HepG2 (cell line): Measurements from ENCODE around the gene CDC37L1. TPM values are rescaled to one million over a fixed set of nuclear protein-coding genes. Genes with fewer than 3 reads are reported as not detected.

Experiments
- ATAC-seq: fragments of 200-7000 bp; cut with Tn5 transposase; 3 replicates; pipeline ENCODE4 v1.9.1; 2020; ENCODE audit warnings: mild to moderate bottlenecking, moderate library complexity
- BruUV-seq: library from RNA; stranded (reverse); fragments of 400-500 nt; replicated peaks from 2 replicates; lab custom pipeline; 2021; lab: Mats Ljungman, UMichigan
- CTCF ChIA-PET: fragments of 300-600 bp; formaldehyde crosslinking; extraction: SDS; loops from one replicate; lab custom pipeline; 2021; ENCODE audit warnings: low total read pairs, inconsistent platforms, low intra/inter-chr PET ratio; lab: Yijun Ruan, JAX
- POLR2A ChIA-PET: fragments of 350-600 bp; sonication (Branson Sonifier 250); formaldehyde crosslinking; loops from one replicate; lab custom pipeline; 2020; ENCODE audit warnings: antibody characterized with exemption, inconsistent platforms; lab: Yijun Ruan, JAX
- DNase-seq: peaks from one replicate; pipeline ENCODE4 v3.0.0-alpha.2; 2015; ENCODE audit warnings: low spot score
- FAIRE-seq: peaks from 3 replicates; lab custom pipeline; 2011; peaks lifted over from hg19 to GRCh38; lab: Jason Lieb, UNC
- H2AFZ ChIP-seq: one replicate; pipeline ENCODE4 v1.6.1; 2011; ENCODE audit warnings: low read length, inconsistent platforms
- H3K27ac ChIP-seq: fragments of 300-600 bp; 3 replicates; pipeline ENCODE4 v1.8.0; 2011; ENCODE audit warnings: mixed run types, mild to moderate bottlenecking, mixed read lengths, low read length, inconsistent platforms; ENCODE audit not compliant: insufficient read depth; ENCODE audit errors: extremely low read length
- H3K27me3 ChIP-seq, 2 experiments: fragments of 200-600 bp in 1 of 2; 2 replicates in 1 of 2; 3 replicates in 1 of 2; pipeline versions ENCODE4 v1.6.0 to v1.8.0; 2011; ENCODE audit warnings: low read length in 2 of 2, mild to moderate bottlenecking in 2 of 2, moderate library complexity in 2 of 2, inconsistent platforms in 1 of 2; ENCODE audit not compliant: insufficient read depth in 2 of 2, control insufficient read depth in 1 of 2
- H3K36me3 ChIP-seq, 2 experiments: fragments of 200-600 bp in 1 of 2; replicated peaks in 1 of 2; 2 replicates in 1 of 2; 3 replicates in 1 of 2; pipeline versions ENCODE4 v1.5.1 to v1.8.0; 2011; ENCODE audit warnings: low read length in 2 of 2, inconsistent platforms in 1 of 2; ENCODE audit not compliant: insufficient read depth in 2 of 2, control insufficient read depth in 1 of 2
- H3K4me1 ChIP-seq: 2 replicates; pipeline ENCODE4 v1.5.1; 2012; ENCODE audit warnings: low read length, inconsistent platforms; ENCODE audit not compliant: insufficient read depth
- H3K4me2 ChIP-seq: 2 replicates; pipeline ENCODE4 v1.6.0; 2011; ENCODE audit warnings: low read depth, low read length, inconsistent platforms
- H3K4me3 ChIP-seq, 3 experiments: fragments of 200-600 bp in 1 of 3; sonication (generic), shearing (Covaris generic) in 1 of 3; replicated peaks in 1 of 3; 2 replicates each; pipeline ENCODE4 v1.5.1; 2011 to 2016; ENCODE audit warnings: low read length in 3 of 3, inconsistent platforms in 2 of 3, low read depth in 2 of 3, mild to moderate bottlenecking in 2 of 3, control low read depth in 1 of 3, mixed read lengths in 1 of 3; ENCODE audit not compliant: insufficient read depth in 1 of 3
- H3K79me2 ChIP-seq: one replicate; pipeline ENCODE4 v1.6.1; 2011; ENCODE audit warnings: low read length, inconsistent platforms; ENCODE audit not compliant: insufficient read depth
- H3K9ac ChIP-seq: 2 replicates; pipeline ENCODE4 v1.6.0; 2011; ENCODE audit warnings: mild to moderate bottlenecking, low read depth, low read length, inconsistent platforms; ENCODE audit not compliant: insufficient read depth
- H3K9me3 ChIP-seq: 2 replicates; pipeline ENCODE4 v1.5.1; 2012; ENCODE audit warnings: mild to moderate bottlenecking, low read length
- H4K20me1 ChIP-seq: 2 replicates; pipeline ENCODE4 v1.6.0; 2011; ENCODE audit warnings: inconsistent platforms, mild to moderate bottlenecking, low read length, moderate library complexity; ENCODE audit not compliant: insufficient read depth
- EP300 ChIP-seq, 3 experiments: sonication (generic) in 1 of 3; formaldehyde crosslinking in 1 of 3; IDR thresholded peaks; 2 replicates each; pipeline versions ENCODE4 v1.5.1 to v1.6.1; 2011 to 2020; ENCODE audit warnings: low read depth in 2 of 3, low read length in 2 of 3, borderline replicate concordance in 1 of 3, improper control_type of control experiment in 1 of 3, mild to moderate bottlenecking in 1 of 3, missing genetic modification reagents in 1 of 3, moderate library complexity in 1 of 3
- FOXK1 ChIP-seq: sonication (generic); formaldehyde crosslinking; IDR thresholded peaks from 2 replicates; pipeline ENCODE4 v1.4.0; 2020; ENCODE audit warnings: low read depth, missing genetic modification reagents, borderline replicate concordance
- MIXL1 ChIP-seq: IDR thresholded peaks from 2 replicates; pipeline ENCODE4 v1.6.1; 2016
- MXD4 ChIP-seq: IDR thresholded peaks from 2 replicates; pipeline ENCODE4 v1.6.1; 2016; ENCODE audit warnings: mild to moderate bottlenecking, missing biosample characterization, missing genetic modification reagents
- NR1H2 ChIP-seq: sonication (generic); formaldehyde crosslinking; IDR thresholded peaks from 2 replicates; pipeline ENCODE4 v1.8.1; 2022; ENCODE audit warnings: low read depth, missing genetic modification reagents, borderline replicate concordance
- RBFOX2 ChIP-seq: fragments of 200-400 bp; formaldehyde crosslinking; IDR thresholded peaks from 2 replicates; pipeline ENCODE4 v1.6.1; 2017; ENCODE audit warnings: low read depth, mild to moderate bottlenecking, low read length
- SMAD9 ChIP-seq: sonication (generic); formaldehyde crosslinking; IDR thresholded peaks from 2 replicates; pipeline ENCODE4 v1.5.1; 2020; ENCODE audit warnings: mild to moderate bottlenecking, missing genetic modification reagents
- ZMYM2 ChIP-seq: sonication (generic); formaldehyde crosslinking; IDR thresholded peaks from 2 replicates; pipeline ENCODE4 v1.8.0; 2022; ENCODE audit warnings: mild to moderate bottlenecking, missing genetic modification reagents
- ZNF224 ChIP-seq: sonication (generic); formaldehyde crosslinking; IDR thresholded peaks from 2 replicates; pipeline ENCODE4 v1.5.0; 2020; ENCODE audit warnings: mild to moderate bottlenecking, missing genetic modification reagents
- ZNF232 ChIP-seq: sonication (generic); formaldehyde crosslinking; IDR thresholded peaks from 2 replicates; pipeline ENCODE4 v1.4.0; 2020; ENCODE audit warnings: missing genetic modification reagents, borderline replicate concordance
- ZNF432 ChIP-seq: sonication (generic); formaldehyde crosslinking; IDR thresholded peaks from 2 replicates; pipeline ENCODE4 v1.5.0; 2020; ENCODE audit warnings: missing genetic modification reagents, mild to moderate bottlenecking, borderline replicate concordance
- ZNF724P ChIP-seq: sonication (generic); formaldehyde crosslinking; IDR thresholded peaks from 2 replicates; pipeline ENCODE4 v1.8.0; 2022; ENCODE audit warnings: missing genetic modification reagents, borderline replicate concordance
- WGBS: methylation state at CpG from one replicate; pipeline ENCODE4 v1.1.6; 2017; ENCODE audit warnings: low lambda C conversion rate; 5-methylcytosine and 5-hydroxymethylcytosine counted together
- in situ Hi-C: cut with HindIII; loops from 2 replicates; pipeline ENCODE4 v1.10.0; 2017; ENCODE audit warnings: low pct_unique_long_range_greater_than_20kb; ENCODE audit not compliant: extremely low pct_ligation_motif_present
- intact Hi-C: fragments of 100-400 bp; cut with micrococcal nuclease; formaldehyde crosslinking; loops from one replicate; pipeline ENCODE4 v1.10.0; 2022; ENCODE audit not compliant: unreplicated experiment
- polyA plus RNA-seq, 8 experiments: library from polyadenylated mRNA; depleted of rRNA in 3 of 8; stranded (reverse) in 7 of 8; unstranded in 1 of 8; fragments of >200 nt; fragmentation: Illumina TruSeq in 4 of 8; extraction: Trizol in 4 of 8; gene quantifications; 2 replicates each; pipeline versions ENCODE4 v1.2.1 to v1.2.3, GENCODE V29; 2011 to 2016; ENCODE audit warnings: low read depth in 4 of 8, missing spikeins in 1 of 8, mixed read lengths in 1 of 8; ENCODE audit not compliant: insufficient read depth in 1 of 8
- total RNA-seq, 5 experiments: library from RNA; depleted of rRNA; stranded (reverse); fragments of >200 nt; fragmentation: Illumina TruSeq; extraction: Trizol; gene quantifications; 2 replicates each; pipeline ENCODE4 v1.2.3, GENCODE V29; 2016; ENCODE audit warnings: low read depth in 1 of 5
- TF ChIP-seq, protein P1 (sequence below): IDR thresholded peaks from 2 replicates; pipeline ENCODE4 v1.6.1; 2016; ENCODE audit warnings: missing biosample characterization, missing genetic modification reagents, low read depth
- TF ChIP-seq, protein P2 (sequence below): sonication (generic); formaldehyde crosslinking; IDR thresholded peaks from 2 replicates; pipeline ENCODE4 v1.8.0; 2023; ENCODE audit warnings: mild to moderate bottlenecking, missing genetic modification reagents
- TF ChIP-seq, protein P3 (sequence below): sonication (generic); formaldehyde crosslinking; IDR thresholded peaks from 2 replicates; pipeline ENCODE4 v1.9.0; 2021; ENCODE audit warnings: missing genetic modification reagents, borderline replicate concordance
- TF ChIP-seq, protein P4 (sequence below): sonication (generic); formaldehyde crosslinking; IDR thresholded peaks from 2 replicates; pipeline ENCODE4 v1.4.0; 2020; ENCODE audit warnings: low read depth, mild to moderate bottlenecking, missing genetic modification reagents

Gene CDC37L1
- total and polyA plus RNA-seq, 2 of the 13 experiments (the other 11 are each of a cell fraction or from before 2014, with no cell fraction given): 5.5 to 17.0 TPM

DNA sequence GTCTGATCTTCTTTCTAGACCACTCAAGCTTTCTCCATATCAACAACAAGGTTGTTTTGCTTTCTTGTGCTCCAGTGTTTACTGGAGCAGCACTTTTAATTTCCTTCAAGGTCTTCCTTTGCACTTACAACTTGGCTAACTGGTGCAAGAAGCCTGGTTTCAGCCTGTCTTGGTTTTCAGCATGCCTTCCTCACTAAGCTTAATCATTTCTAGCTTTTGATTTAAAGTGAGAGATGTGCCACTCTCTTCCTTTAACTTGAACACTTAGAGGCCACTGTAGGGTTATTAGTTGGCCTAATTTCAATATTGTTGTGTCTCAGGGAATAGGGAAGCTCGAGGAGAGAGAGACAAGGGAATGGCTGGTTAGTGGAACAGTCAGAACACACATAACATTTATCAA is 48.2 kb downstream of the CDC37L1 start:
- Histone ChIP-seq H3K9me3 (no peaks in the 10 kb centered on the region), H3K36me3 (peaks cover 4 to 41% of the 10 kb centered on the region in 2 experiments), H3K4me2 (no peak overlapping the region), H3K79me2 (peaks cover 73% of the 10 kb centered on the region), H3K4me1 (peaks cover 11% of the 10 kb centered on the region; the same call in 1 of the 2 replicates), H3K27me3 (no peaks in the 10 kb centered on the region), H4K20me1 (peaks cover 40% of the 10 kb centered on the region), H3K9ac (no peak overlapping the region), H3K4me3 (no peak overlapping the region), H2AFZ (no peak overlapping the region), H3K27ac (no peak overlapping the region)
- ChIA-PET POLR2A (interaction anchor here (1.3 kb wide), 1 partner anchor 13 kb away, joined by 4 read pairs; no protein-coding TSS in a partner anchor), CTCF (no interaction called here)
- DNase-seq (no peak), ATAC-seq (no peak), FAIRE-seq (no peak)
- intact Hi-C loops: no loop called here
- no TSS peak for BruUV-seq
- in situ Hi-C loops: no loop called here
- 96% methylated on average over 1 of the region's 1 CpG for WGBS
- TF ChIP-seq, protein P1, sequence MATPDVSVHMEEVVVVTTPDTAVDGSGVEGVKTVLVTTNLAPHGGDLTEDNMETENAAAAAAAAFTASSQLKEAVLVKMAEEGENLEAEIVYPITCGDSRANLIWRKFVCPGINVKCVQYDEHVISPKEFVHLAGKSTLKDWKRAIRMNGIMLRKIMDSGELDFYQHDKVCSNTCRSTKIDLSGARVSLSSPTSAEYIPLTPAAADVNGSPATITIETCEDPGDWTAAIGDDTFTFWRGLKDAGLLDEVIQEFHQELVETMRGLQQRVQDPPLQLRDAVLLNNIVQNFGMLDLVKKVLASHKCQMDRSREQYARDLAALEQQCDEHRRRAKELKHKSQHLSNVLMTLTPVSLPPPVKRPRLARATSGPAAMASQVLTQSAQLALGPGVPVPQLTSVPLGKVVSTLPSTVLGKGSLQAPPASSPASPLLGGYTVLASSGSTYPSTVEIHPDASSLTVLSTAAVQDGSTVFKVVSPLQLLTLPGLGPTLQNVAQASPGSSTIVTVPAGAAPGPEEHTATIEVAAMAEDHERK (CRISPR knock-in tag): no peak
- TF ChIP-seq ZNF432 (CRISPR knock-in tag): no peak
- TF ChIP-seq FOXK1 (CRISPR knock-in tag): no peak
- TF ChIP-seq MIXL1 (CRISPR knock-in tag): no peak
- no peak for TF ChIP-seq NR1H2 (CRISPR knock-in tag)
- TF ChIP-seq ZNF724P (CRISPR knock-in tag): no peak
- TF ChIP-seq SMAD9 (CRISPR knock-in tag): no peak
- no peak for TF ChIP-seq ZMYM2 (CRISPR knock-in tag)
- no peak for TF ChIP-seq EP300 (IDR thresholded peaks at IDR 0.05; ENCODE audit: low read depth in 2 of 2, low read length in 2 of 2)
- TF ChIP-seq EP300 (CRISPR knock-in tag; IDR thresholded peaks at IDR 0.05; ENCODE audit: borderline replicate concordance): no peak
- TF ChIP-seq, protein P2, sequence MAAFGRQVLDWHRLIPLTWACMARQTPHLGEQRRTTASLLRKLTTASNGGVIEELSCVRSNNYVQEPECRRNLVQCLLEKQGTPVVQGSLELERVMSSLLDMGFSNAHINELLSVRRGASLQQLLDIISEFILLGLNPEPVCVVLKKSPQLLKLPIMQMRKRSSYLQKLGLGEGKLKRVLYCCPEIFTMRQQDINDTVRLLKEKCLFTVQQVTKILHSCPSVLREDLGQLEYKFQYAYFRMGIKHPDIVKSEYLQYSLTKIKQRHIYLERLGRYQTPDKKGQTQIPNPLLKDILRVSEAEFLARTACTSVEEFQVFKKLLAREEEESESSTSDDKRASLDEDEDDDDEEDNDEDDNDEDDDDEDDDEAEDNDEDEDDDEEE (CRISPR knock-in tag): no peak
- TF ChIP-seq ZNF232 (CRISPR knock-in tag): no peak
- TF ChIP-seq, protein P3, sequence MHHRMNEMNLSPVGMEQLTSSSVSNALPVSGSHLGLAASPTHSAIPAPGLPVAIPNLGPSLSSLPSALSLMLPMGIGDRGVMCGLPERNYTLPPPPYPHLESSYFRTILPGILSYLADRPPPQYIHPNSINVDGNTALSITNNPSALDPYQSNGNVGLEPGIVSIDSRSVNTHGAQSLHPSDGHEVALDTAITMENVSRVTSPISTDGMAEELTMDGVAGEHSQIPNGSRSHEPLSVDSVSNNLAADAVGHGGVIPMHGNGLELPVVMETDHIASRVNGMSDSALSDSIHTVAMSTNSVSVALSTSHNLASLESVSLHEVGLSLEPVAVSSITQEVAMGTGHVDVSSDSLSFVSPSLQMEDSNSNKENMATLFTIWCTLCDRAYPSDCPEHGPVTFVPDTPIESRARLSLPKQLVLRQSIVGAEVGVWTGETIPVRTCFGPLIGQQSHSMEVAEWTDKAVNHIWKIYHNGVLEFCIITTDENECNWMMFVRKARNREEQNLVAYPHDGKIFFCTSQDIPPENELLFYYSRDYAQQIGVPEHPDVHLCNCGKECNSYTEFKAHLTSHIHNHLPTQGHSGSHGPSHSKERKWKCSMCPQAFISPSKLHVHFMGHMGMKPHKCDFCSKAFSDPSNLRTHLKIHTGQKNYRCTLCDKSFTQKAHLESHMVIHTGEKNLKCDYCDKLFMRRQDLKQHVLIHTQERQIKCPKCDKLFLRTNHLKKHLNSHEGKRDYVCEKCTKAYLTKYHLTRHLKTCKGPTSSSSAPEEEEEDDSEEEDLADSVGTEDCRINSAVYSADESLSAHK (CRISPR knock-in tag): no peak
- TF ChIP-seq, protein P4, sequence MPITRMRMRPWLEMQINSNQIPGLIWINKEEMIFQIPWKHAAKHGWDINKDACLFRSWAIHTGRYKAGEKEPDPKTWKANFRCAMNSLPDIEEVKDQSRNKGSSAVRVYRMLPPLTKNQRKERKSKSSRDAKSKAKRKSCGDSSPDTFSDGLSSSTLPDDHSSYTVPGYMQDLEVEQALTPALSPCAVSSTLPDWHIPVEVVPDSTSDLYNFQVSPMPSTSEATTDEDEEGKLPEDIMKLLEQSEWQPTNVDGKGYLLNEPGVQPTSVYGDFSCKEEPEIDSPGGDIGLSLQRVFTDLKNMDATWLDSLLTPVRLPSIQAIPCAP (CRISPR knock-in tag): no peak
- no peak for TF ChIP-seq MXD4 (CRISPR knock-in tag)
- TF ChIP-seq RBFOX2: no peak
- no peak for TF ChIP-seq ZNF224 (CRISPR knock-in tag)
